Measurements from ENCODE around the gene BANP.
"Not testable (repeated sequence)": the region's sequence is repeated elsewhere in the genome, so short reads cannot be mapped to it uniquely, and the experiment has no call there.

The BANP gene

DNA sequence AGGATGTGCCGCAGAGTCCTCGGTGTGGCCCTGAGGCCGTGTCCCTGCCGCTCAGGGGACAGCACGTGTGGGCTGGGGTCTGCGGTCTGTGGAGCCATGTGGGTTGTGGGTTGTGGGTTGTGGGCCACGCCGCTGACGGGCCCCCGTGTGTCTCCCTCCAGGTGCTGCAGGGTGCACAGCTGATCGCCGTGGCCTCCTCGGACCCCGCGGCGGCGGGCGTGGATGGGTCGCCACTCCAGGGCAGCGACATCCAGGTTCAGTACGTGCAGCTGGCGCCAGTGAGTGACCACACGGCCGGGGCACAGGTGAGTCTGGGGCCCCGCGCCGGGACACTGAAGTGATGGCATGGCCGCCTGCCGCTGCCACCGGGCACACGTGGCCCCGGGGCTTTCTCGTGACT lies 120.7 kb downstream of the BANP start:
- Mint-ChIP-seq H3K27ac (no peak overlapping the region), H3K4me1 (ENCODE audit: low read depth) (no peaks in the 10 kb centered on the region), H3K27me3 (ENCODE audit: low read depth) (no peaks in the 10 kb centered on the region), H3K9me3 (no peaks in the 10 kb centered on the region), H3K4me3 (no peak overlapping the region), H3K36me3 (ENCODE audit: low read depth) (peaks cover 5% of the 10 kb centered on the region)

DNA sequence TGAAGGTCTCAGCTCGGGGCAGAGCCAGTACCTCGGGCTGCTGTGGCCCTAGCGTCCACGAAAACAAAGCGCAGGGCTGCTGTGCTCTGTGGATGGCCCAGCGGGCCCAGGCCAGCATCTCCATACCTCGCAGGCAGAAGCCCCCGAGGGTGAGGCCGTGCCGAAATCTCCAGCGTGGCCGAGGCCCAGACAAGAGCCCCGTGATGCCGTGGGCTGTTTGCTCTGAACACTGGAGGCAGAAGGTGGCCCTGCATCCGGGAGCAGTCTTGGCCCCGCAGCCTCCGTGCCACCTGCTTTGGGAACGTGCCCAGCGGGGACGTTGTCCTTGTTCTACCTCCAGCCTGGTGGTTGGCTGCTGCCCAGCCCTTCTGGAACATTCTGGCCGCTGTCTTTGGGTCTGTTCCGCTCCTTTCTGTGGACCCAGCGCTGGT lies 121.4 kb downstream of the BANP start:
- H3K36me3 Mint-ChIP-seq (ENCODE audit: low read depth), result peaks cover 5% of the 10 kb centered on the region
- H3K27ac Mint-ChIP-seq, result no peak overlapping the region
- no peaks in the 10 kb centered on the region for H3K9me3 Mint-ChIP-seq
- no peak overlapping the region for H3K4me3 Mint-ChIP-seq
- H3K4me1 Mint-ChIP-seq (ENCODE audit: low read depth), result no peaks in the 10 kb centered on the region
- no peaks in the 10 kb centered on the region for H3K27me3 Mint-ChIP-seq (ENCODE audit: low read depth)

DNA sequence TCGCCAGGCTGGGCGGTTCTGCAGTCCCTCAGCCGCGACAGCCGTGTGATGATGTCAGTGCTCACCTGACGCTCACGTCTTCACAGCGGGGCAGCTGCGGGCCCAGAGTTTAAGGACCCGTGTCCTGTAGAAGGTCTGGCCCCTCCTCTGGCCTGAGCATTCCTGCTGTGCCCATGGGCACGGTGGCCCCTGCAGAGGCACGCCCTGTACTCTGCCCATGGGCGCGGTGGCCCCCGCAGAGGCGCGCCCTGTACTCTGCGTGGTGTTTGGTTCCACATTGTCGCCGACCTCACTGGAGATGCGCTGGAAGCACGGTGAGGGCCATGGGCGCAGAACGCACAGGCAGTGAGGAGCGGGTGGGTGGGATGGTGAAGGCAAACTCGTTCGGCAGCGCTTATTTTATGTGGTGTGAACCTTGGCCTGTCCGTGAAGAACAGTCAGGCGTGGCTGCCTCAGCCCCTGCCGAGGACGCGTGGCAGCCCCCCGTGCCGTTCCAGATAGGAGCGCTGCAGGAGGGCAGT lies 122.0 kb downstream of the BANP start:
- H3K27me3 Mint-ChIP-seq (ENCODE audit: low read depth), result no peaks in the 10 kb centered on the region
- H3K9me3 Mint-ChIP-seq, result no peaks in the 10 kb centered on the region
- peaks cover 8% of the 10 kb centered on the region for H3K36me3 Mint-ChIP-seq (ENCODE audit: low read depth)
- H3K4me1 Mint-ChIP-seq (ENCODE audit: low read depth), result no peaks in the 10 kb centered on the region
- no peak overlapping the region for H3K4me3 Mint-ChIP-seq
- no peak overlapping the region for H3K27ac Mint-ChIP-seq

DNA sequence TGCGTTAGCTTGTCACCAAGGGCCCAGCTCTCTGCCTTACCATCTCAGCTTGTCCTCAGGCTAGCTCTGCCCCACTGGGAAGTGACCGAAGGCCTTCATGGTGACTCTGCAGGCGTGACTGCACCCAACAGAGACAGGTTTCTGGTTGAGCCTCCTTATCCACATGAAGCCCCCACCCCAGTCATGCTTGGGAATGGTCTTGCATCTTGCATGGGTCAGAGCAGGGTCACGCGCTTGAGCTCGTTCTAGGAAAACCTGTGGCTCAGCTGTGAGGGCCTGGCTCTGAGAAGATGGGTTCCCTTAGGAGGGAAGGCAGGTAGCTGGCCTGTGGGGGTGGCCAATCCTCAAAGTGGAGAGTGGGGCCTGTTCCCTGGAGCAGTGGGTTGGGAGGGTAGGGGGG lies 122.8 kb downstream of the BANP start:
- H3K9me3 Mint-ChIP-seq, result no peaks in the 10 kb centered on the region
- no peaks in the 10 kb centered on the region for H3K4me1 Mint-ChIP-seq (ENCODE audit: low read depth)
- no peak overlapping the region for H3K27ac Mint-ChIP-seq
- H3K36me3 Mint-ChIP-seq (ENCODE audit: low read depth), result peaks cover 8% of the 10 kb centered on the region
- H3K27me3 Mint-ChIP-seq (ENCODE audit: low read depth), result no peaks in the 10 kb centered on the region
- H3K4me3 Mint-ChIP-seq, result no peak overlapping the region

DNA sequence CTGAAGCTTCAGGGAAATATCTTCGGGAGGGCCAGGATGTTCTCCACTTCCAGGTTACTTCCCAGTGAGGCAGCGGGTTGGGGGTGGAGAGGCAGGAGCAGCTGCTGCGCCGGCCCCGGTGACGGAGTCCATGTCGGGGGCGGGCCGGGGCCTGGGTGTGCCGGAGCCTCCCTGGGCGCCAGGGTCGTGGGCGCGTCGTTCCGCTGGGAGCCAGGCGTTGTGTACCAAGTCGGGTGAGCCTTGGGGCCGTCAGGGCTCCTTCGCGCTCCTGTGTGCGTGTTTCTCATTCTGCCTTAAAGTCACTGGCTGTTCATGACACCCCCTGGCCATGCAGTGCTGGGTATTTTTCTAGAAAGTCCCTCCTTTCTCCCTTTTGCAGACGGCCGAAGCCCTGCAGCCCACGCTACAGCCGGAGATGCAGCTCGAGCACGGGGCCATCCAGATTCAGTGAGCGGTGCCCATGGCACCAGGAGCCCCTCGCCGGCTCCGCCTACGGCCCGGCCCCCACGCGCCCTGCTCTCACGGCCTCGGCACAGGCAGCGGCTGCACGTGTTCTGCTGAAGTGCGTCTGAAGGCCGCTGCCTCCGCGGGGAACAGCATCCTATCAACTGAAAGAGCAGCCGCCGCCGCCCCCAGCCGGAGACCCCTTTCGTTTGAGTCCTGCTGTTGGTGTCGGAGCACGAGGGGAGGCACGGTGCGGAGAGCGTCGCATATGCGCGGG lies 125.1 kb downstream of the BANP start:
- Mint-ChIP-seq H3K27ac (no peak overlapping the region), H3K4me1 (ENCODE audit: low read depth) (no peaks in the 10 kb centered on the region), H3K36me3 (ENCODE audit: low read depth) (peaks cover 7% of the 10 kb centered on the region), H3K27me3 (ENCODE audit: low read depth) (no peaks in the 10 kb centered on the region), H3K9me3 (no peaks in the 10 kb centered on the region), H3K4me3 (no peak overlapping the region)

DNA sequence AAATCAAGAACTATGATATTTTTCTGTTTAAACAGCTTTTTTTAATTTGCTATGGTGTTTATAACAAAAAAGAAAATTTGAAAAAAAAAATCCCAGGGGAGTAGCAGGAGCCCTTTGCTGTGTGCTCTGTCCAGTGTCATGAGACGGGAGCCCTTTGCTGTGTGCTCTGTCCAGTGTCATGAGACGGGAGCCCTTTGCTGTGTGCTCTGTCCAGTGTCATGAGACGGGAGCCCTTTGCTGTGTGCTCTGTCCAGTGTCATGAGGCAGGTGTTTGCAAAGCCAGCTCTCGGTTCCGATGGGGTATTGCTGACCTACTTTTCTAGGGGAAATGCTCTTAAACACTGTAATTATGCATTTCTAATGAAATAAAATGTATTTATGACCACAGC lies 125.7 kb downstream of the BANP start:
- H3K36me3 Mint-ChIP-seq (ENCODE audit: low read depth); H3K4me1 Mint-ChIP-seq (ENCODE audit: low read depth); H3K4me3 Mint-ChIP-seq; H3K27me3 Mint-ChIP-seq (ENCODE audit: low read depth); H3K27ac Mint-ChIP-seq; H3K9me3 Mint-ChIP-seq: not testable (repeated sequence)

DNA sequence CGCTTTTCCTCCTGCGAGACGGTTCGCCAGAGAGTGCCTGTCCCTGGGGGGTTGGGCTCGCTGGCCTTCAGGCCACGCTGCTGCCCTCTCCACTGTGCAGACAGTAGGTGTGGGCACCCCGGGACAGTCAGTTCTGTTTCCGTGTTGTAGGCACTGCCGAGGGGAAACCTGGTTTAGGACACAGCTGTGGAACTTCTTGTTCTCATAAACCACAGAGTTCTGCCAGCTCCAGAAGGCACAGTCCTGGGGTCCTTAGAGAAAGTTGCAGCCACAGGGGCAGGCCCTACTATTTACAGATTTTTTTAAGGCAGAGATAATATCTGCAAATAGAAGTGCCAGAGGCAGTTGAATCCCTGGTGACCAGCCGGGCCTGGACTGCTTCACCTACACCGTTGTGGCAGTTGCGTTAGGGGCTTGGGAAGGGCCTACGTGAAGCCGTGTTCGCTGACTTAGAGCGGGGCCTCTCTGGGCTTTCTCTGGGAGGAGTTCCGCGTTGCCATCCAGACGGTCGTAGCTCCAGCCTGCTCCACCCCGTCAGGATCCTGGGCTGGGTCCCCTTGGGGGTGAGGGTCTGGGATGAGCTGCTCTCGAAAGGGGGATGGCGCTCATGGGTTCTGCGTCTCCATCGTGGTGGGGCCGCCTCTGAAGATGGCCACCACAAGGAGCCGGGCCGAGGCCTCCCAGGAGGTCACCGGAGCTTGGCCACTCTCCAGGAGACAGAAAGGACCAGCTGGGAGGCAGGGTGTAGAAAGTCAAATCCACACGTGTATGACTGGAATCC lies 126.3 kb downstream of the BANP start:
- Mint-ChIP-seq H3K9me3 (no peaks in the 10 kb centered on the region), H3K4me1 (ENCODE audit: low read depth) (no peaks in the 10 kb centered on the region), H3K4me3 (no peak overlapping the region), H3K36me3 (ENCODE audit: low read depth) (peaks cover 7% of the 10 kb centered on the region), H3K27me3 (ENCODE audit: low read depth) (no peaks in the 10 kb centered on the region), H3K27ac (no peak overlapping the region)

DNA sequence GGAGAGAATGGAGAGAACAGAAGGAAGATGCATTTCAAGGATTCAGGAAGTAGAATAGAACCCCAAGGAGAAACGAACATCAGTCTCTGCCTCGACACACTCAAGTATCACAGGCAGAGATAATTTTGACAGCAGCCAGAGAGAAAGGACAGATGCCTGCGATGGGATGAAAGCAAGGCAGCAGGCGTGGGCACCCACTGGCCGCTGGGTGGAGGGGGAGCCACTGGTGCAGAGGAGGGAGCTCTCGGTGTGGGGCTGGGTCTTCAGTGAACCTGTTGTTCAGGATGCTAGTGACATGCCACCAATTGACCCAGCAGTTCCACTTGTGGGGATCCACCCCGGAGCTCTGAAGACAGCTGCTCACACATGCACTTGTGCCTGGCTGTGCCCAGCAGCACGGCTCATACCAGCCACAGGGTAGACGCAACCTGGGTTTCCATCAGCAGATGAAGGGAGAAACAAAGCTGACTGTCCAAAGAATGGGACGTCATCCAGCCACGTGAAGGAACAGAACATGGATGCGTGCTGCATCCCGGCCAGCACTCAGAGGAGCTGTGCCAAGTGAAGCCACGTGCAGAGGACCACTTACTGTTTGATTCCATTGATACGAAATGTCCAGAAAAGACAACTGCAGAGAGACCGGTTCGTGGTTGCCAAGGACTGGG lies 127.0 kb downstream of the BANP start:
- H3K27ac Mint-ChIP-seq, result no peak overlapping the region
- no peaks in the 10 kb centered on the region for H3K27me3 Mint-ChIP-seq (ENCODE audit: low read depth)
- H3K4me1 Mint-ChIP-seq (ENCODE audit: low read depth), result no peaks in the 10 kb centered on the region
- no peak overlapping the region for H3K4me3 Mint-ChIP-seq
- no peaks in the 10 kb centered on the region for H3K9me3 Mint-ChIP-seq
- peaks cover 7% of the 10 kb centered on the region for H3K36me3 Mint-ChIP-seq (ENCODE audit: low read depth)

DNA sequence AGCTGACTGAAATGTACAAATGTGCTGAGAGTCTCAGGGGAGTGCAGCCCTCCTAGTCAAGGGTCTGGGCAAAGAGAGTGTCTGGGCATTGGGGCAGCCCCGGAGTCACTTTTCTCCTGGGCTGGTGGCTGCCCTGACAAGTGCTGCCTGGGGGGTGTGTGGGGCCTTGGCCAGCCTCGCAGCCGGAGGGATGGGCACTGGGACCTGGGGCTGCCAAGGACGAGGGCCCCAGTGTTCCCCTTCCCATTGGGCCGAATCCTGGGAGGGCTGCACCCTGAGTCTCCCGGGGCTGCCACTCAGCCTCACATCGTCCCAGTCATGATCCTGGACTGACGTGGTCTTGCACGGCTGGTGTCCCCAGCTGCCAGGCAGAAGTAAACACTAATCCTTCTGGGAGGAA lies 132.3 kb downstream of the BANP start:
- Mint-ChIP-seq H3K4me1 (ENCODE audit: low read depth) (no peaks in the 10 kb centered on the region), H3K9me3 (no peaks in the 10 kb centered on the region), H3K36me3 (ENCODE audit: low read depth) (peaks cover 3% of the 10 kb centered on the region), H3K4me3 (no peak overlapping the region), H3K27ac (no peak overlapping the region), H3K27me3 (ENCODE audit: low read depth) (no peaks in the 10 kb centered on the region)

DNA sequence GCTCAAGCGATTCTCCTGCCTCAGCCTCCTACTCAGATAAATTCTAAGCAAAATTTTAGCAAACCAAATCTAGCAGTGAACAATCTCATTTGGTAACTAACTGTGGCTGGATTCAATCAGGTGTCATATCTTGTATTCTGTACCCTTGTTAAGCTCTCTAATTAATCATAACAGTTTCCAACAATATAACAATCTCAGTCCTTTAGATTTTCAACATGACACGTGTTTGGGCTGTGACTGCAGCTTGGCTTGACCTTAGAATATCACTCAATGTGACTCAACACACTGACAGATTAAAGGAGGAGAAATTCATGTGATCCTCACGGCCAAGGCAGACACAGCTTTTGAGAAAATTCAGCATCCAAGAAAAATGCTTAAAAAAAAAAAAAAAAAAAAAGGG lies 133.6 kb downstream of the BANP start:
- Mint-ChIP-seq H3K36me3 (ENCODE audit: low read depth) (peaks cover 3% of the 10 kb centered on the region), H3K9me3 (no peaks in the 10 kb centered on the region), H3K27me3 (ENCODE audit: low read depth) (no peaks in the 10 kb centered on the region), H3K4me3 (no peak overlapping the region), H3K27ac (no peak overlapping the region), H3K4me1 (ENCODE audit: low read depth) (no peaks in the 10 kb centered on the region)

DNA sequence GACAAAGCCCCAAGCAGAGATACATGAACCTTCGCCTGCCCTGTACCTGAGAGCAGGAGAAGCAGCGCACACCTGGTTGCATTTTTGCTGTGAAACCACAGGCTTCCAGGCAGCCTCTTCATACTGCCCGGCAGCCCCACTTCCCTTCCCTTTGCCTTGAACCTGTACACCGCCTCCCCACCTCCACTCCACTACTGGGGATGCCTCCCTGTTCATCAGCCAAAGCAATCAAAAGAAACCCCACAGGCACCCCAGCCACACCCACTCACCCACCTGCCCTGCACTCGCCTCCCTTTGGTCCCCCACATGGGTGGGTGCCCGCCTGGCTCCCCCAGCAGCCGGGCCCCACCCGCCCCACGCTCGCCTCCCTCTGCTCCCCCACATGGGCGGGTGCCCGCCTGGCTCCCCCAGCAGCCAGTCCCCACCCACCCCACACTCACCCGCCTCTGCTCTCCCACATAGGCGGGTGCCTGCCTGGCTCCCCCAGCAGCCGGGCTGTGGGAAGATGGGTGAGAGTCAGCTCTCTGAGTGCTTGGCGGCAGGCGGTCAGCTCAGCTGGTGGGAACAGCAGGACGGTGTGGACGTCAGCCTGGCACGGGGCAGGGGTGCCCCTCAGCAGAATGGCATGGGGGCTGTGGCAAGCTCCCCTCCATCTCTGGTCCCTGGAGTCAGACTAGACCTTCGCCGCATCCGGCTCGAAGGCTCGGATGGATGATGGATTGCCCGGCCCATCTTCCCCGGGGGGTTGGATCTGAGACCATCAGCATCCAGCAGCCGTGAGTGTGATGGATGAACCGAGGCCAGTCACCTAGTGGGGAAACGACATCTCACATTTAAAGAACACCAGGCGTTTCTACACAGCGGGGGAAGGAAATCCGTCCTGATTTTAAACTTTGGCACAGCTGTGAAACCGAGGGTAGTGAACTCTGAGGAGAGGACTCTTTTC lies 135.6 kb downstream of the BANP start:
- H3K27ac Mint-ChIP-seq, result no peak overlapping the region

DNA sequence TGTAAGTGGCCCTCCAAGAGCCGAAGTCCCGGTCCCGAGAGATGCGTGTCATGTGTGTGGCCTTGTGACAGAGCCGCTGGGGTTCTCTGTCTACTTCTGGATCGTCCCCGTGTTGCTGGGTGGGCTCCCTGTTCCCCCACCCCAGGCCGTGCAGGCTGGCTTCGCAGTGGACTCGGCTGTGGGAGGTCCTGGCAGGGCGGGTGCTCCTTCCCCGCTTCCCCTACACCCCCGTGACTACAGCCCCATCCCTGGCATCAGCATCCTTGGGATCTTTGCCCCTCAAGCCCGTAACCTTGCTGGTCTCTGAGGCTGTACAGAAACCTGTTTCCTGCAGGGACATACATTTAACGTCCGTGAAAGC lies 136.3 kb downstream of the BANP start:
- Mint-ChIP-seq H3K27me3 (ENCODE audit: low read depth) (no peaks in the 10 kb centered on the region), H3K4me1 (ENCODE audit: low read depth) (no peaks in the 10 kb centered on the region), H3K27ac (no peak overlapping the region), H3K4me3 (no peak overlapping the region), H3K9me3 (no peaks in the 10 kb centered on the region), H3K36me3 (ENCODE audit: low read depth) (no peaks in the 10 kb centered on the region)

More for the DNA sequence above, 135.6 kb downstream of the BANP start:
- Mint-ChIP-seq H3K4me1 (ENCODE audit: low read depth) (no peaks in the 10 kb centered on the region), H3K36me3 (ENCODE audit: low read depth) (no peaks in the 10 kb centered on the region), H3K9me3 (no peaks in the 10 kb centered on the region), H3K4me3 (no peak overlapping the region), H3K27me3 (ENCODE audit: low read depth) (no peaks in the 10 kb centered on the region)

DNA sequence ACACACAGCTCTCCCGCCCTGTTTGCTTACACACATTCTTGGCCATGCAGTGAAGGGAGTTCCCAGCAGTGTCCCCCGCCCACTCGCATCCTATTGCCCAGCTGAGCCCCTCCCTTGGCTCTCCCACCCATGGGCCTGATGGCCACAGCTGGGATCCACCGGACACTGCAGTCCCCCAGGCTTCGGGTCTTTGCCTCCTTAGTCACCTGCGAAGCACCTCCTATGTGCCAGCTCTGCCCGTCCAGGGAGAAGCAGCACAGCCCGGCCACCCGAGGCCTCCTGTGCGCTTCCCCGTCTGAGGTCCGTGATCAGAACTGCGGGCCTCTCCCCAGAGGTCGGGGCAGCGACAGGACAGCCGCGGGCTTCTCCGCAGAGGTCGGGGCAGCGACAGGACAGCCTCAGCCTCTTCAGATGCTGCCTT lies 136.9 kb downstream of the BANP start:
- Mint-ChIP-seq H3K9me3 (no peaks in the 10 kb centered on the region), H3K36me3 (ENCODE audit: low read depth) (no peaks in the 10 kb centered on the region), H3K4me1 (ENCODE audit: low read depth) (no peaks in the 10 kb centered on the region), H3K27ac (no peak overlapping the region), H3K27me3 (ENCODE audit: low read depth) (no peaks in the 10 kb centered on the region), H3K4me3 (no peak overlapping the region)

DNA sequence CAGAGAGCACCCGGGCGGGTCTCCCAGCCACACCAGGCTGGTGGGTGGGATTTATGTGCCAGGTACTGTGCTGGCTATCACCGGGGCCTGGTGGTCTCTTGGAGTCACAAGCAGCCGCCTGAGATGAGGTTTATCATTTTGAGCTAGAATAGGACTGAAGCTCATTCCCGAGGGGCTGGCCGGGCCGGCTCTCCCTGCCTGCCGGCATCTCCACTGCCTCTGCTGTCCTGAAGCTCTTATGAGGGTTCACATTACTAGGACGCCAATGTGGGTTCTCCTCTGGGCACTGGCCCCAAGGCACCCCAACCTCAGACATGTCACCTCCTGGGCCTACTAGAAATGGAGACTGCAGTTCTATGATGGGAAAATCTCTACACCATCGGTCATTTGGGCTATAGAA lies 137.4 kb downstream of the BANP start:
- H3K9me3 Mint-ChIP-seq; H3K4me3 Mint-ChIP-seq; H3K27ac Mint-ChIP-seq; H3K27me3 Mint-ChIP-seq (ENCODE audit: low read depth); H3K36me3 Mint-ChIP-seq (ENCODE audit: low read depth); H3K4me1 Mint-ChIP-seq (ENCODE audit: low read depth): not testable (repeated sequence)

All from T-helper 1 cell treated with Interleukin-12 subunit alpha and Interleukin-12 subunit beta and Interleukin-4 antibody, amounts not matched to agents 30 μg/mL and 1 μg/mL, for 36 hours (primary cell).